SU-DHL-6 (cell line): ENCODE results near the gene INSM1.

ENCODE experiments used
- H2AFZ ChIP-seq: fragments of 200-600 bp; sonication (generic); 2 replicates; pipeline ENCODE4 v1.6.1; 2014; ENCODE audit warnings: low read depth, mild to moderate bottlenecking, moderate library complexity, mixed read lengths, antibody characterized with exemption, low read length; ENCODE audit not compliant: severe bottlenecking
- H3F3A ChIP-seq: fragments of 200-600 bp; shearing (Covaris generic); 2 replicates; pipeline ENCODE4 v1.6.0; 2016; ENCODE audit warnings: antibody characterized with exemption, mild to moderate bottlenecking; ENCODE audit not compliant: insufficient read depth
- H3K27ac ChIP-seq: fragments of 200-600 bp; sonication (generic); 2 replicates; pipeline ENCODE4 v1.5.1; 2016; ENCODE audit warnings: low read depth, mild to moderate bottlenecking, low read length, moderate library complexity, mixed read lengths
- H3K27me3 ChIP-seq: fragments of 200-600 bp; sonication (generic), shearing (Covaris generic); 2 replicates; pipeline ENCODE4 v1.6.0; 2014; ENCODE audit warnings: mild to moderate bottlenecking, low read length
- H3K36me3 ChIP-seq: fragments of 200-600 bp; sonication (generic); 2 replicates; pipeline ENCODE4 v1.6.1; 2014; ENCODE audit warnings: mild to moderate bottlenecking, low read length, mixed read lengths
- H3K4me2 ChIP-seq: fragments of 300-600, 200-600 bp; shearing (Covaris generic), sonication (generic); 2 replicates; pipeline ENCODE4 v1.6.0; 2014; ENCODE audit warnings: low read length, low read depth, mild to moderate bottlenecking; ENCODE audit not compliant: poor library complexity, severe bottlenecking
- H3K4me3 ChIP-seq: fragments of 200-600 bp; sonication (generic); 2 replicates; pipeline ENCODE4 v1.5.1; 2014; ENCODE audit warnings: antibody characterized with exemption, low read length, mild to moderate bottlenecking, mixed read lengths; ENCODE audit not compliant: insufficient read depth, poor library complexity, severe bottlenecking
- H3K79me2 ChIP-seq: fragments of 200-600 bp; sonication (generic); 2 replicates; pipeline ENCODE4 v1.6.1; 2014; ENCODE audit warnings: mild to moderate bottlenecking, low read length, moderate library complexity; ENCODE audit not compliant: insufficient read depth
- H3K9ac ChIP-seq: fragments of 200-600 bp; sonication (generic); 2 replicates; pipeline ENCODE4 v1.7.0; 2014; ENCODE audit warnings: mild to moderate bottlenecking, low read length
- H3K9me2 ChIP-seq: fragments of 200-600 bp; sonication (generic); replicated peaks from 2 replicates; pipeline ENCODE4 v1.6.1; 2014; ENCODE audit warnings: low read length; ENCODE audit not compliant: insufficient read depth
- H3K9me3 ChIP-seq: fragments of 200-600 bp; sonication (generic); 2 replicates; pipeline ENCODE4 v1.6.1; 2014; ENCODE audit warnings: low read length, mixed read lengths; ENCODE audit not compliant: insufficient read depth
- H4K20me1 ChIP-seq: fragments of 200-600 bp; sonication (generic); 2 replicates; pipeline ENCODE4 v1.6.1; 2014; ENCODE audit warnings: low read depth, mild to moderate bottlenecking, antibody characterized with exemption, low read length, moderate library complexity, mixed read lengths
- CTCF ChIP-seq: fragments of 200-600 bp; sonication (generic); IDR thresholded peaks from one replicate; pipeline ENCODE4 v1.5.1; 2017; ENCODE audit warnings: antibody characterized with exemption, mild to moderate bottlenecking, low read length, moderate library complexity; ENCODE audit not compliant: insufficient read depth, poor library complexity, severe bottlenecking
- EZH2phosphoT487 ChIP-seq: fragments of 200-600 bp; sonication (generic), shearing (Covaris generic); conservative IDR thresholded peaks from 2 replicates; pipeline ENCODE4 v1.6.1; 2018; ENCODE audit warnings: mild to moderate bottlenecking, antibody characterized with exemption, low read length, moderate library complexity, mixed read lengths

INSM1 gene

GRCh38 chr20:20386192-20386591, 18.3 kb downstream of the INSM1 start:
- Histone ChIP-seq H3K9me2 (no peaks in the 10 kb centered on the region), H2AFZ (no peak overlapping the region), H3K4me2 (no peak overlapping the region), H3K9me3 (no peaks in the 10 kb centered on the region), H3K4me3 (no peak overlapping the region), H3K9ac (no peak overlapping the region), H3K79me2 (no peaks in the 10 kb centered on the region), H3K36me3 (no peaks in the 10 kb centered on the region), H3K27me3 (no peaks in the 10 kb centered on the region), H4K20me1 (no peaks in the 10 kb centered on the region), H3K27ac (no peak overlapping the region), H3F3A (no peaks in the 10 kb centered on the region)
- TF ChIP-seq CTCF (no peak), EZH2phosphoT487 (no peak)

DNA sequence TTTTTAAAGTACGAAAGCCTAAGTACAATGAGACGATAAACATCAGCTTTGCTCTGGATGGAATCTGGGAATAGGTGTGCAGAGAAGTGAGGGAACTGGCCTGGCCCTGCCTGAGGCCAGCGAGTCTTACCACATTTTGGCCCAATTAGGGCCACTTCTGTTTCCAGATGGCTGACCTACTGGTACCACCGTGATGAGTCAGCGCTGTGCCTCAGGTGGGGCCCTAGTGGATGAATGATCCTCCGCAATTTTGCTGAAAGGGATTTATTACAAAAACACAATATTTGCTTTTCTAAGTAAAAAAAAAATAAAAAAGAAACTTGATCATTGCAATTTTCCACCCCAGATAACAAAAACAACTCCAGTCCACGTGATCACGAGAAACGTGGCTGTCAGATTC, 22.5 kb downstream of the INSM1 start:
- Histone ChIP-seq H4K20me1 (no peaks in the 10 kb centered on the region), H3K9me3 (no peaks in the 10 kb centered on the region), H3K27me3 (no peaks in the 10 kb centered on the region), H3K9ac (no peak overlapping the region), H3K4me3 (no peak overlapping the region), H3K79me2 (no peaks in the 10 kb centered on the region), H3K36me3 (no peaks in the 10 kb centered on the region), H3K4me2 (no peak overlapping the region), H3K9me2 (no peaks in the 10 kb centered on the region), H3K27ac (no peak overlapping the region), H2AFZ (no peak overlapping the region), H3F3A (no peaks in the 10 kb centered on the region)
- TF ChIP-seq EZH2phosphoT487, result no peak
- no peak for TF ChIP-seq CTCF

DNA sequence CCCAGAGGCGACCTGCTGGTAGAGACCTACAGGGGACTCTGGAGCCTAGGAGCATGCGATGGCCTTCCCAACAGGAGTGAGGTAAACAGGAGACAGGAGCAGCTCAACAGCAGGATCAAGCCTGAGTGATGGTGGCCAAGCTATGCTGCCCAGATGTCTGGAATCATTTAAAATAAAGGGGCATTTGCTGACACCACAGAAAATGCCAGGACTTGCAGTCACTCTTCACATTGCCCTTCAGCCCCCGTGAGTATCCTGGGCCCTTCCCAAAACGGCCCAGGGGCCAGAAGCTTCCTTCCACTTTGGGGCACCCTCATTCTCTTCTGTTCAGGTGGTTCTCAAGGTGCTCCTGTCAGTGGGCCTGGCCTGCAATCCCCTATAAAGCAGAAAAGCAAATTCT, 23.2 kb downstream of the INSM1 start:
- Histone ChIP-seq H3K27me3 (no peaks in the 10 kb centered on the region), H3F3A (no peaks in the 10 kb centered on the region), H3K4me3 (no peak overlapping the region), H3K36me3 (no peaks in the 10 kb centered on the region), H3K4me2 (no peak overlapping the region), H2AFZ (no peak overlapping the region), H3K27ac (no peak overlapping the region), H3K9ac (no peak overlapping the region), H3K9me2 (no peaks in the 10 kb centered on the region), H3K9me3 (no peaks in the 10 kb centered on the region), H4K20me1 (no peaks in the 10 kb centered on the region), H3K79me2 (no peaks in the 10 kb centered on the region)
- no peak for TF ChIP-seq EZH2phosphoT487
- TF ChIP-seq CTCF, result no peak

DNA sequence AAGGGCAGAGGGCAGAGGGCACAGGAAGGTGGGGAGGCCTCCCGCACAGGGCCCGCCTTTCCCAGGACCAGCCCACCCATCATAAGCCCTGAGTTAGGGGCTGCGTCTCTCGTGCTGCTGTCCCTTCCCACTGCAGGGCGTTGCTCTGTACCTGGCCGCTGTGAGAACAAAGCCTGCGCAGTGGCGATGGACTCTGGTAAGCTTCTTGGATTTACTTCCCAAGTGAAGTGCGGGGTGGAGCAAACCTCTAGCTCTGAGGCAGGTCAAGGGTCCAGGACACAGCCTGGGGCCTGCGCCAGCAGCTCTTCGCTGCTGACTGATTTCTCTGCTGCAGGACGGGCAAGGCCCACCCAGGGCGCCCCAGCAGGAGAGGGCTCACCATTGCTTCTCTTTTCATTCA, 23.9 kb downstream of the INSM1 start:
- TF ChIP-seq CTCF, result no peak
- no peak for TF ChIP-seq EZH2phosphoT487
- no peaks in the 10 kb centered on the region for H3K79me2 ChIP-seq
- H3K9me3 ChIP-seq, result no peaks in the 10 kb centered on the region
- no peaks in the 10 kb centered on the region for H3K27me3 ChIP-seq
- H3F3A ChIP-seq, result no peaks in the 10 kb centered on the region
- no peaks in the 10 kb centered on the region for H4K20me1 ChIP-seq
- no peak overlapping the region for H3K9ac ChIP-seq
- H3K9me2 ChIP-seq, result no peaks in the 10 kb centered on the region
- no peaks in the 10 kb centered on the region for H3K36me3 ChIP-seq
- no peak overlapping the region for H3K4me2 ChIP-seq
- no peak overlapping the region for H2AFZ ChIP-seq
- no peak overlapping the region for H3K4me3 ChIP-seq
- no peak overlapping the region for H3K27ac ChIP-seq
